PC-9 (cell line): ENCODE results near the gene TENM4.

Source experiments
- EZH2 ChIP-seq: fragments of 200-600 bp; sonication (generic); IDR thresholded peaks from 2 replicates; pipeline ENCODE4 v1.8.0; 2017; ENCODE audit warnings: antibody characterized with exemption, low read depth
- TF ChIP-seq, protein P1 (sequence below): fragments of 200-600 bp; sonication (generic); conservative IDR thresholded peaks from 2 replicates; pipeline ENCODE4 v1.6.1; 2017; ENCODE audit warnings: mixed run types, antibody characterized with exemption, mild to moderate bottlenecking, moderate library complexity

DNA sequence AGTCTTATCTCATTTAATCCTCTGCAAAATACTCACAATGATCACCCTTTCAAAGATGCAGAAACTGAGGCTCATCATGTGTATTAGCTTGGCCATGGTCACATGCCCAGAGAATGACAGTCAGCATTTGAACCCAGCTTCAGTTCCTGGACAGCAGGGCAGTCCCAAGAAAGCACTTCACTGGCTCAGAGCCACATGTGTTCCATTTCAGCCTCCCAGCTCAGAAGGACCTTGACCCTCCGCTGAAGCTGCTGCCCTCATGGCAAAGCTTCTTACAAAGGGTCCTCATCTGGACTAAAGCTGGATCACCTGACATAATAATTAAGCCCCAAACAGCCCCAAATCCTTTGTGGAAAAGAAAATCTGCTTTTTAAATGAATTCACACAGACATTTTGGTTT, 37.0 kb downstream of the TENM4 start:
- TF ChIP-seq, protein P1, sequence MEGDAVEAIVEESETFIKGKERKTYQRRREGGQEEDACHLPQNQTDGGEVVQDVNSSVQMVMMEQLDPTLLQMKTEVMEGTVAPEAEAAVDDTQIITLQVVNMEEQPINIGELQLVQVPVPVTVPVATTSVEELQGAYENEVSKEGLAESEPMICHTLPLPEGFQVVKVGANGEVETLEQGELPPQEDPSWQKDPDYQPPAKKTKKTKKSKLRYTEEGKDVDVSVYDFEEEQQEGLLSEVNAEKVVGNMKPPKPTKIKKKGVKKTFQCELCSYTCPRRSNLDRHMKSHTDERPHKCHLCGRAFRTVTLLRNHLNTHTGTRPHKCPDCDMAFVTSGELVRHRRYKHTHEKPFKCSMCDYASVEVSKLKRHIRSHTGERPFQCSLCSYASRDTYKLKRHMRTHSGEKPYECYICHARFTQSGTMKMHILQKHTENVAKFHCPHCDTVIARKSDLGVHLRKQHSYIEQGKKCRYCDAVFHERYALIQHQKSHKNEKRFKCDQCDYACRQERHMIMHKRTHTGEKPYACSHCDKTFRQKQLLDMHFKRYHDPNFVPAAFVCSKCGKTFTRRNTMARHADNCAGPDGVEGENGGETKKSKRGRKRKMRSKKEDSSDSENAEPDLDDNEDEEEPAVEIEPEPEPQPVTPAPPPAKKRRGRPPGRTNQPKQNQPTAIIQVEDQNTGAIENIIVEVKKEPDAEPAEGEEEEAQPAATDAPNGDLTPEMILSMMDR = no peak
- TF ChIP-seq EZH2 = no peak
